K562 (cell line): ENCODE measurements around the gene RUNDC3A. TPM values are rescaled to one million over a fixed set of nuclear protein-coding genes. Genes with fewer than 3 reads are reported as not detected.

Source experiments
- ATAC-seq: fragments of 200-7000 bp; cut with Tn5 transposase; 3 replicates; pipeline ENCODE4 v1.9.1; 2020; ENCODE audit warnings: moderate library complexity
- BruUV-seq: library from RNA; stranded (reverse); fragments of 400-500 nt; replicated peaks from 2 replicates; lab custom pipeline; 2021; lab: Mats Ljungman, UMichigan
- CTCF ChIA-PET: fragments of 300-600 bp; formaldehyde crosslinking; extraction: SDS; loops from one replicate; lab custom pipeline; 2021; ENCODE audit warnings: low intra/inter-chr PET ratio; lab: Yijun Ruan, JAX
- POLR2A ChIA-PET: fragments of 300-600, 350-650 bp; sonication (Branson Sonifier 250); formaldehyde crosslinking; extraction: SDS; loops from one replicate; lab custom pipeline; 2021; ENCODE audit warnings: antibody characterized with exemption, inconsistent platforms; lab: Yijun Ruan, JAX
- DNase-seq, 4 experiments: peaks; one replicate each; pipeline versions ENCODE4 v3.0.0 to v3.0.0-alpha.2; 2011 to 2018; ENCODE audit warnings: low spot score in 3 of 4, mixed read lengths in 3 of 4; ENCODE audit errors: extremely low read depth in 1 of 4
- FAIRE-seq: peaks from 2 replicates; lab custom pipeline; 2011; peaks lifted over from hg19 to GRCh38; lab: Jason Lieb, UNC
- H2AFZ ChIP-seq: 2 replicates; pipeline ENCODE4 v1.6.0; 2011; ENCODE audit warnings: low read depth, low read length, control low read depth, inconsistent platforms
- H3K27ac ChIP-seq: fragments of 200-600 bp; 3 replicates; pipeline ENCODE4 v1.8.0; 2011; ENCODE audit warnings: low read depth, mild to moderate bottlenecking, control low read depth, inconsistent platforms, low read length, moderate library complexity, mixed read lengths; ENCODE audit errors: extremely low read depth
- H3K27me3 ChIP-seq, 2 experiments: fragments of 300-600 bp in 1 of 2; 2 replicates in 1 of 2; 3 replicates in 1 of 2; pipeline versions ENCODE4 v1.6.0 to v1.8.0; 2011; ENCODE audit warnings: inconsistent platforms in 2 of 2, low read length in 2 of 2, mild to moderate bottlenecking in 1 of 2, mixed read lengths in 1 of 2, moderate library complexity in 1 of 2; ENCODE audit not compliant: control insufficient read depth in 2 of 2, insufficient read depth in 2 of 2
- H3K36me3 ChIP-seq: fragments of 300-600 bp; 3 replicates; pipeline ENCODE4 v1.8.0; 2011; ENCODE audit warnings: mild to moderate bottlenecking, low read length, inconsistent platforms; ENCODE audit not compliant: control insufficient read depth, insufficient read depth
- H3K4me1 ChIP-seq, 2 experiments: fragments of 200-600 bp in 1 of 2; replicated peaks in 1 of 2; 2 replicates in 1 of 2; 3 replicates in 1 of 2; pipeline versions ENCODE4 v1.5.1 to v1.8.0; 2011; ENCODE audit warnings: inconsistent platforms in 2 of 2, low read length in 2 of 2, mild to moderate bottlenecking in 1 of 2, mixed read lengths in 1 of 2, moderate library complexity in 1 of 2; ENCODE audit not compliant: control insufficient read depth in 2 of 2, insufficient read depth in 2 of 2
- H3K4me2 ChIP-seq: 2 replicates; pipeline ENCODE4 v1.6.1; 2011; ENCODE audit warnings: low read length, control low read depth, inconsistent platforms, mixed read lengths; ENCODE audit not compliant: insufficient read depth
- H3K4me3 ChIP-seq: fragments of 200-600 bp; sonication (generic), shearing (Covaris generic); 2 replicates; pipeline ENCODE4 v1.5.1; 2016; ENCODE audit warnings: control low read depth, inconsistent platforms
- H3K79me2 ChIP-seq: fragments of 200-600 bp; 3 replicates; pipeline ENCODE4 v1.8.0; 2011; ENCODE audit warnings: low read length, inconsistent platforms; ENCODE audit not compliant: control insufficient read depth, insufficient read depth
- H3K9ac ChIP-seq, 2 experiments: 2 replicates each; pipeline versions ENCODE4 v1.6.0 to v1.6.1; 2011; ENCODE audit warnings: low read depth in 2 of 2, low read length in 2 of 2, control low read depth in 1 of 2, inconsistent platforms in 1 of 2, mild to moderate bottlenecking in 1 of 2, mixed read lengths in 1 of 2; ENCODE audit not compliant: insufficient read depth in 1 of 2
- H3K9me1 ChIP-seq: one replicate; pipeline ENCODE4 v1.6.0; 2011; ENCODE audit warnings: inconsistent platforms, mild to moderate bottlenecking, low read length, moderate library complexity; ENCODE audit not compliant: control insufficient read depth, insufficient read depth
- H3K9me3 ChIP-seq: replicated peaks from 2 replicates; pipeline ENCODE4 v1.5.1; 2011; ENCODE audit warnings: low read depth, low read length, inconsistent platforms; ENCODE audit not compliant: control insufficient read depth, insufficient read depth
- H4K20me1 ChIP-seq: replicated peaks from 2 replicates; pipeline ENCODE4 v1.6.1; 2011; ENCODE audit warnings: low read length, inconsistent platforms, mixed read lengths; ENCODE audit not compliant: control insufficient read depth, insufficient read depth
- E2F1 ChIP-seq: sonication (generic); formaldehyde crosslinking; IDR thresholded peaks from 2 replicates; pipeline ENCODE4 v1.8.1; 2023; ENCODE audit warnings: mild to moderate bottlenecking, missing genetic modification reagents, moderate library complexity
- FOXO4 ChIP-seq: fragments of 450-650 bp; formaldehyde crosslinking; IDR thresholded peaks from 2 replicates; pipeline ENCODE4 v1.4.0; 2020; ENCODE audit warnings: mild to moderate bottlenecking, moderate library complexity
- FOXP1 ChIP-seq: sonication (generic); formaldehyde crosslinking; IDR thresholded peaks from 2 replicates; pipeline ENCODE4 v1.8.0; 2022; ENCODE audit warnings: mild to moderate bottlenecking, missing genetic modification reagents
- MAX ChIP-seq: sonication (generic); formaldehyde crosslinking; IDR thresholded peaks from 2 replicates; pipeline ENCODE4 v1.9.0; 2022; ENCODE audit warnings: mild to moderate bottlenecking, missing genetic modification reagents
- NFXL1 ChIP-seq: fragments of 450-650 bp; formaldehyde crosslinking; IDR thresholded peaks from 2 replicates; pipeline ENCODE4 v1.4.0; 2021; ENCODE audit warnings: mild to moderate bottlenecking
- RBM15 ChIP-seq: fragments of 200-400 bp; formaldehyde crosslinking; IDR thresholded peaks from 2 replicates; pipeline ENCODE4 v1.6.1; 2018; ENCODE audit warnings: mild to moderate bottlenecking, low read length, moderate library complexity; ENCODE audit not compliant: insufficient read depth
- SAP30 ChIP-seq: fragments of 200-600 bp; sonication (generic); IDR thresholded peaks from 2 replicates; pipeline ENCODE4 v1.6.1; 2012; ENCODE audit warnings: borderline replicate concordance, low read depth, mild to moderate bottlenecking, moderate library complexity, low read length, control low read depth, inconsistent platforms; ENCODE audit not compliant: insufficient read depth, poor library complexity, severe bottlenecking
- SRSF7 ChIP-seq: fragments of 200-400 bp; formaldehyde crosslinking; optimal IDR thresholded peaks from 2 replicates; pipeline ENCODE3; 2017; ENCODE audit warnings: mild to moderate bottlenecking, low read depth, low read length
- TEAD1 ChIP-seq, 2 experiments: fragments of 450-650 bp in 1 of 2; sonication (generic) in 1 of 2; formaldehyde crosslinking; IDR thresholded peaks; 2 replicates each; pipeline versions ENCODE4 v1.4.0 to v1.8.0; 2020 to 2022; ENCODE audit warnings: mild to moderate bottlenecking in 2 of 2, missing genetic modification reagents in 1 of 2
- U2AF1 ChIP-seq: fragments of 200-400 bp; formaldehyde crosslinking; optimal IDR thresholded peaks from 2 replicates; pipeline ENCODE3; 2017; ENCODE audit warnings: mild to moderate bottlenecking, low read depth, low read length, moderate library complexity
- U2AF2 ChIP-seq: fragments of 200-400 bp; formaldehyde crosslinking; optimal IDR thresholded peaks from 2 replicates; pipeline ENCODE3; 2017; ENCODE audit warnings: low read depth, mild to moderate bottlenecking, low read length
- ZFP1 ChIP-seq: fragments of 450-650 bp; formaldehyde crosslinking; IDR thresholded peaks from 2 replicates; pipeline ENCODE4 v1.4.0; 2020; ENCODE audit warnings: mild to moderate bottlenecking, mixed read lengths
- ZNF354B ChIP-seq: fragments of 250-450 bp; sonication (Bioruptor Pico); IDR thresholded peaks from 2 replicates; pipeline ENCODE4 v1.4.0; 2020
- ZNF431 ChIP-seq: sonication (generic); formaldehyde crosslinking; IDR thresholded peaks from 2 replicates; pipeline ENCODE4 v1.8.0; 2022; ENCODE audit warnings: mild to moderate bottlenecking, missing genetic modification reagents
- WGBS: fragments of 100-300 bp; shearing (Covaris generic); methylation state at CpG from one replicate; pipeline ENCODE4 v1.1.6; 2016; ENCODE audit warnings: low coverage, mixed read lengths; ENCODE audit not compliant: insufficient coverage; ENCODE audit errors: missing lambda C conversion rate; 5-methylcytosine and 5-hydroxymethylcytosine counted together
- in situ Hi-C: fragments of 300-500 bp; cut with MboI; formaldehyde crosslinking; loops from 4 replicates; pipeline ENCODE4 v1.15.0; 2018; ENCODE audit warnings: inconsistent platforms, mixed read lengths
- intact Hi-C: fragments of 100-400 bp; cut with micrococcal nuclease; formaldehyde crosslinking; loops from 2 replicates; pipeline ENCODE4 v1.14.2; 2022
- polyA plus RNA-seq, 8 experiments: library from polyadenylated mRNA; depleted of rRNA in 4 of 8; stranded (reverse) in 5 of 8; unstranded in 3 of 8; fragments of >200 nt; fragmentation: Nextera tagmentation in 2 of 8; fragmentation: Illumina TruSeq in 1 of 8; extraction: Ambion mirVana in 2 of 8; extraction: Trizol in 1 of 8; gene quantifications; 2 replicates each; pipeline versions ENCODE4 v1.2.1 to v1.2.3, GENCODE V29; 2011 to 2014; ENCODE audit warnings: inconsistent platforms in 1 of 8, missing spikeins in 1 of 8
- total RNA-seq, 7 experiments: library from RNA; depleted of rRNA in 6 of 7; stranded (reverse); fragments of >200 nt in 6 of 7; fragmentation: Illumina TruSeq in 2 of 7; extraction: Trizol in 2 of 7; gene quantifications; 2 replicates each; pipeline versions ENCODE4 v1.2.1 to v1.2.3, GENCODE V29; 2011 to 2021; ENCODE audit warnings: low replicate concordance in 1 of 7

RUNDC3A gene
- total and polyA plus RNA-seq, 9 of the 15 experiments (the other 6 are each of a cell fraction or from before 2014, with no cell fraction given), result not detected

- ChIA-PET POLR2A (interaction anchor here (0.5 to 0.9 kb wide), 3 partner anchors 10 to 139 kb away, joined by 3 to 4 read pairs (median 3); no protein-coding TSS in a partner anchor), CTCF (interaction anchor here (3.8 kb wide), 1 partner anchor 138 kb away, joined by 42 read pairs; no protein-coding TSS in a partner anchor)
- H3K9ac ChIP-seq, result peak overlapping the region in 1 of 2 experiments; percentile 57; a peak in 1 of 4 replicates
- BruUV-seq, result no TSS peak
- H3K4me2 ChIP-seq, result no peak overlapping the region
- TF ChIP-seq MAX (CRISPR knock-in tag) (no peak), SRSF7 (no peak), ZNF431 (CRISPR knock-in tag) (no peak), ZNF354B (no peak), U2AF1 (no peak), U2AF2 (no peak), SAP30 (no peak), E2F1 (CRISPR knock-in tag) (no peak), TEAD1 (CRISPR knock-in tag; IDR thresholded peaks at IDR 0.05) (no peak), ZFP1 (no peak), RBM15 (no peak), FOXO4 (CRISPR knock-in tag) (no peak), FOXP1 (CRISPR knock-in tag) (no peak), NFXL1 (CRISPR knock-in tag) (no peak)
- TF ChIP-seq, all 486 proteins: peak for 0
- no peak for FAIRE-seq
- in situ Hi-C loops, result loop anchor here (25.0 kb wide), 1 partner anchor 412 kb away; the partner anchor contains the start of gene PPY
- ATAC-seq, result no peak
- WGBS, result 65% methylated on average over 6 of the region's 6 CpGs
- peaks cover 5% of the 10 kb centered on the region; the same call in 1 of the 3 replicates for H3K36me3 ChIP-seq
- no peak overlapping the region for H2AFZ ChIP-seq
- H3K9me1 ChIP-seq, result no peaks in the 10 kb centered on the region
- DNase-seq, result no peak
- H3K4me3 ChIP-seq, result no peak overlapping the region
- no peaks in the 10 kb centered on the region for H3K27me3 ChIP-seq
- H3K4me1 ChIP-seq, result peaks cover 4 to 54% of the 10 kb centered on the region in 2 experiments; a peak in 3 of 5 replicates
- no peaks in the 10 kb centered on the region for H3K9me3 ChIP-seq
- H4K20me1 ChIP-seq, result 0 out of 2 replicates have a peak, but pooled peaks cover 4% of the 10 kb centered on the region
- intact Hi-C loops, result no loop called here
- H3K27ac ChIP-seq, result no peak overlapping the region
- H3K79me2 ChIP-seq, result no peaks in the 10 kb centered on the region
These were observed 40.6 kb downstream of the RUNDC3A start for GRCh38 chr17:44348988-44349364.
